Kidney capillary endothelial cell (primary cell): ENCODE data around the gene TAF11L6.
"Not testable (repeated sequence)": the region's sequence is repeated elsewhere in the genome, so short reads cannot be mapped to it uniquely, and the experiment has no call there.

Experiments used
- DNase-seq: peaks from one replicate; pipeline ENCODE4 v3.0.0-alpha.2; 2018; ENCODE audit warnings: low spot score

Gene TAF11L6

GRCh38 chr5:17528369-17528768, at the start of gene TAF11L6:
TAF11L6 (plus strand) TSS chr5:17528669.
- not testable (repeated sequence) for DNase-seq

- no peak for DNase-seq
These were observed 47.1 kb upstream of the TAF11L6 start for GRCh38 chr5:17481378-17481777.

GRCh38 chr5:17482790-17483189, 45.7 kb upstream of the TAF11L6 start:
- DNase-seq: no peak

- DNase-seq: not testable (repeated sequence)
These were observed 41.9 kb upstream of the TAF11L6 start for GRCh38 chr5:17486464-17487173.

- no peak for DNase-seq
These were observed 41.3 kb upstream of the TAF11L6 start for GRCh38 chr5:17487174-17487512.

- not testable (repeated sequence) for DNase-seq
These were observed 37.2 kb upstream of the TAF11L6 start for GRCh38 chr5:17491257-17491656.

GRCh38 chr5:17492770-17493169, 35.7 kb upstream of the TAF11L6 start:
- DNase-seq: no peak

- no peak for DNase-seq
These were observed 31.0 kb upstream of the TAF11L6 start for GRCh38 chr5:17497446-17497845.

GRCh38 chr5:17497931-17498330, 30.5 kb upstream of the TAF11L6 start, which contains the start of gene TAF11L2:
TAF11L2 (plus strand) TSS chr5:17498231.
- not testable (repeated sequence) for DNase-seq

GRCh38 chr5:17511775-17512325, 16.6 kb upstream of the TAF11L6 start:
- no peak for DNase-seq

- not testable (repeated sequence) for DNase-seq
These were observed 10.9 kb upstream of the TAF11L6 start for GRCh38 chr5:17517526-17517925.

- DNase-seq: not testable (repeated sequence)
These were observed 10.4 kb upstream of the TAF11L6 start, which contains the start of gene TAF11L3 for GRCh38 chr5:17518067-17518466. TAF11L3 (plus strand) TSS chr5:17518367.

- DNase-seq: not testable (repeated sequence)
These were observed 9.0 kb upstream of the TAF11L6 start for GRCh38 chr5:17519508-17519907.

GRCh38 chr5:17521501-17521900, 7.0 kb upstream of the TAF11L6 start, which contains the start of gene TAF11L4:
TAF11L4 (plus strand) TSS chr5:17521801.
- not testable (repeated sequence) for DNase-seq

- not testable (repeated sequence) for DNase-seq
These were observed 3.5 kb upstream of the TAF11L6 start, which contains the start of gene TAF11L5 for GRCh38 chr5:17524935-17525334. TAF11L5 (plus strand) TSS chr5:17525235.

- DNase-seq: not testable (repeated sequence)
These were observed 2.0 kb upstream of the TAF11L6 start for GRCh38 chr5:17526504-17526903.
